ENCODE measurements around the gene H1-8. TPM values are rescaled to one million over a fixed set of nuclear protein-coding genes. Genes with fewer than 3 reads are reported as not detected.

H1-8 gene
- total and polyA plus RNA-seq, 4 donors: not detected

- H3K36me3 ChIP-seq (ENCODE audit: control insufficient read depth, insufficient read depth, low read length): peaks cover 49% of the 10 kb centered on the region
- no peak for DNase-seq (ENCODE audit: low read depth in 4 of 6, low spot score in 6 of 6)
- 78% methylated on average over 16 of the region's 18 CpGs for WGBS (ENCODE audit: insufficient coverage)
- H3K4me3 ChIP-seq (ENCODE audit: low read depth, low read length): no peak overlapping the region
- no peak overlapping the region for H3K27ac ChIP-seq (ENCODE audit: low read depth, low read length)
- no peaks in the 10 kb centered on the region for H3K27me3 ChIP-seq (ENCODE audit: control insufficient read depth, insufficient read depth, low read length)
- H3K9me3 ChIP-seq (ENCODE audit: control insufficient read depth, insufficient read depth, low read length): no peaks in the 10 kb centered on the region
- peaks cover 26% of the 10 kb centered on the region for H3K4me1 ChIP-seq (ENCODE audit: control insufficient read depth, insufficient read depth, low read length)
Measured at GRCh38 chr3:129576514-129577352, 33.8 kb downstream of the H1-8 start.

- WGBS (ENCODE audit: insufficient coverage): 29% methylated on average over 10 of the region's 17 CpGs
- DNase-seq (ENCODE audit: low read depth in 4 of 6, low spot score in 6 of 6): peak in 2 of 6 donors; percentile 69 to 75
- no peak overlapping the region for H3K4me3 ChIP-seq (ENCODE audit: low read depth, low read length)
- no peak overlapping the region for H3K27ac ChIP-seq (ENCODE audit: low read depth, low read length)
- H3K36me3 ChIP-seq (ENCODE audit: control insufficient read depth, insufficient read depth, low read length): peaks cover 55% of the 10 kb centered on the region
- no peaks in the 10 kb centered on the region for H3K27me3 ChIP-seq (ENCODE audit: control insufficient read depth, insufficient read depth, low read length)
- no peaks in the 10 kb centered on the region for H3K9me3 ChIP-seq (ENCODE audit: control insufficient read depth, insufficient read depth, low read length)
- peaks cover 30% of the 10 kb centered on the region for H3K4me1 ChIP-seq (ENCODE audit: control insufficient read depth, insufficient read depth, low read length)
Measured at GRCh38 chr3:129577366-129577765, 34.4 kb downstream of the H1-8 start.

GRCh38 chr3:129577925-129578786, 35.2 kb downstream of the H1-8 start:
- H3K4me1 ChIP-seq (ENCODE audit: control insufficient read depth, insufficient read depth, low read length): peaks cover 30% of the 10 kb centered on the region
- WGBS (ENCODE audit: insufficient coverage): 87% methylated on average over 21 of the region's 21 CpGs

GRCh38 chr3:129579991-129580390, 37.0 kb downstream of the H1-8 start:
- no peaks in the 10 kb centered on the region for H3K27me3 ChIP-seq (ENCODE audit: control insufficient read depth, insufficient read depth, low read length)
- WGBS (ENCODE audit: insufficient coverage): 72% methylated on average over 10 of the region's 10 CpGs
- DNase-seq (ENCODE audit: low read depth in 4 of 6, low spot score in 6 of 6): no peak
- no peak overlapping the region for H3K27ac ChIP-seq (ENCODE audit: low read depth, low read length)
- H3K4me3 ChIP-seq (ENCODE audit: low read depth, low read length): no peak overlapping the region
- no peaks in the 10 kb centered on the region for H3K9me3 ChIP-seq (ENCODE audit: control insufficient read depth, insufficient read depth, low read length)
- peaks cover 30% of the 10 kb centered on the region for H3K4me1 ChIP-seq (ENCODE audit: control insufficient read depth, insufficient read depth, low read length)
- H3K36me3 ChIP-seq (ENCODE audit: control insufficient read depth, insufficient read depth, low read length): peaks cover 40% of the 10 kb centered on the region

More at GRCh38 chr3:129577925-129578786, 35.2 kb downstream of the H1-8 start:
- H3K4me3 ChIP-seq (ENCODE audit: low read depth, low read length): no peak overlapping the region
- H3K9me3 ChIP-seq (ENCODE audit: control insufficient read depth, insufficient read depth, low read length): no peaks in the 10 kb centered on the region
- H3K27ac ChIP-seq (ENCODE audit: low read depth, low read length): no peak overlapping the region
- no peak for DNase-seq (ENCODE audit: low read depth in 4 of 6, low spot score in 6 of 6)
- H3K36me3 ChIP-seq (ENCODE audit: control insufficient read depth, insufficient read depth, low read length): peaks cover 51% of the 10 kb centered on the region
- H3K27me3 ChIP-seq (ENCODE audit: control insufficient read depth, insufficient read depth, low read length): no peaks in the 10 kb centered on the region

- no peak overlapping the region for H3K4me3 ChIP-seq (ENCODE audit: low read depth, low read length)
- H3K27me3 ChIP-seq (ENCODE audit: control insufficient read depth, insufficient read depth, low read length): no peaks in the 10 kb centered on the region
- peaks cover 21% of the 10 kb centered on the region for H3K4me1 ChIP-seq (ENCODE audit: control insufficient read depth, insufficient read depth, low read length)
- no peaks in the 10 kb centered on the region for H3K9me3 ChIP-seq (ENCODE audit: control insufficient read depth, insufficient read depth, low read length)
- 92% methylated on average over 4 of the region's 8 CpGs for WGBS (ENCODE audit: insufficient coverage)
- peaks cover 42% of the 10 kb centered on the region for H3K36me3 ChIP-seq (ENCODE audit: control insufficient read depth, insufficient read depth, low read length)
- no peak for DNase-seq (ENCODE audit: low read depth in 4 of 6, low spot score in 6 of 6)
- H3K27ac ChIP-seq (ENCODE audit: low read depth, low read length): no peak overlapping the region
Measured at GRCh38 chr3:129581623-129582022, 38.6 kb downstream of the H1-8 start.

- 91% methylated on average over 5 of the region's 5 CpGs for WGBS (ENCODE audit: insufficient coverage)
- H3K27ac ChIP-seq (ENCODE audit: low read depth, low read length): no peak overlapping the region
- peaks cover 40% of the 10 kb centered on the region for H3K36me3 ChIP-seq (ENCODE audit: control insufficient read depth, insufficient read depth, low read length)
- no peaks in the 10 kb centered on the region for H3K27me3 ChIP-seq (ENCODE audit: control insufficient read depth, insufficient read depth, low read length)
- H3K4me3 ChIP-seq (ENCODE audit: low read depth, low read length): no peak overlapping the region
- DNase-seq (ENCODE audit: low read depth in 4 of 6, low spot score in 6 of 6): no peak
- no peaks in the 10 kb centered on the region for H3K9me3 ChIP-seq (ENCODE audit: control insufficient read depth, insufficient read depth, low read length)
- H3K4me1 ChIP-seq (ENCODE audit: control insufficient read depth, insufficient read depth, low read length): peaks cover 15% of the 10 kb centered on the region
Measured at GRCh38 chr3:129582799-129583198, 39.8 kb downstream of the H1-8 start.

- Histone ChIP-seq H3K27ac (ENCODE audit: low read depth, low read length) (no peak overlapping the region), H3K4me3 (ENCODE audit: low read depth, low read length) (no peak overlapping the region), H3K36me3 (ENCODE audit: control insufficient read depth, insufficient read depth, low read length) (peaks cover 40% of the 10 kb centered on the region), H3K9me3 (ENCODE audit: control insufficient read depth, insufficient read depth, low read length) (no peaks in the 10 kb centered on the region), H3K4me1 (ENCODE audit: control insufficient read depth, insufficient read depth, low read length) (peaks cover 10% of the 10 kb centered on the region), H3K27me3 (ENCODE audit: control insufficient read depth, insufficient read depth, low read length) (no peaks in the 10 kb centered on the region)
- 87% methylated on average over 9 of the region's 9 CpGs for WGBS (ENCODE audit: insufficient coverage)
- DNase-seq (ENCODE audit: low read depth in 4 of 6, low spot score in 6 of 6): no peak
Measured at GRCh38 chr3:129583289-129583688, 40.3 kb downstream of the H1-8 start.

GRCh38 chr3:129584631-129585030, 41.7 kb downstream of the H1-8 start:
- DNase-seq (ENCODE audit: low read depth in 4 of 6, low spot score in 6 of 6): no peak
- no peaks in the 10 kb centered on the region for H3K27me3 ChIP-seq (ENCODE audit: control insufficient read depth, insufficient read depth, low read length)
- 73% methylated on average over 3 of the region's 3 CpGs for WGBS (ENCODE audit: insufficient coverage)
- no peak overlapping the region for H3K27ac ChIP-seq (ENCODE audit: low read depth, low read length)
- H3K36me3 ChIP-seq (ENCODE audit: control insufficient read depth, insufficient read depth, low read length): peaks cover 37% of the 10 kb centered on the region
- H3K9me3 ChIP-seq (ENCODE audit: control insufficient read depth, insufficient read depth, low read length): no peaks in the 10 kb centered on the region
- H3K4me1 ChIP-seq (ENCODE audit: control insufficient read depth, insufficient read depth, low read length): peaks cover 12% of the 10 kb centered on the region
- H3K4me3 ChIP-seq (ENCODE audit: low read depth, low read length): no peak overlapping the region

GRCh38 chr3:129585949-129586657, 43.1 kb downstream of the H1-8 start:
- Histone ChIP-seq H3K4me3 (ENCODE audit: low read depth, low read length) (no peak overlapping the region), H3K4me1 (ENCODE audit: control insufficient read depth, insufficient read depth, low read length) (peaks cover 18% of the 10 kb centered on the region), H3K27ac (ENCODE audit: low read depth, low read length) (no peak overlapping the region), H3K36me3 (ENCODE audit: control insufficient read depth, insufficient read depth, low read length) (peaks cover 33% of the 10 kb centered on the region), H3K27me3 (ENCODE audit: control insufficient read depth, insufficient read depth, low read length) (no peaks in the 10 kb centered on the region), H3K9me3 (ENCODE audit: control insufficient read depth, insufficient read depth, low read length) (no peaks in the 10 kb centered on the region)
- no peak for DNase-seq (ENCODE audit: low read depth in 4 of 6, low spot score in 6 of 6)
- 91% methylated on average over 22 of the region's 27 CpGs for WGBS (ENCODE audit: insufficient coverage)
